Hepatocyte (in vitro differentiated cells): ENCODE data around the gene LRRC61.

Experiments used
- CTCF ChIP-seq: fragments of 200-600 bp; sonication (generic); IDR thresholded peaks from 2 replicates; pipeline ENCODE4 v1.5.1; 2016; ENCODE audit warnings: antibody characterized with exemption, mild to moderate bottlenecking; ENCODE audit not compliant: poor library complexity
- EZH2 ChIP-seq: fragments of 200-600 bp; sonication (generic); IDR thresholded peaks from 2 replicates; pipeline ENCODE4 v1.6.1; 2016; ENCODE audit warnings: antibody characterized with exemption, mild to moderate bottlenecking, borderline replicate concordance
- EZH2phosphoT487 ChIP-seq: fragments of 200-600 bp; sonication (generic); IDR thresholded peaks from one replicate; pipeline ENCODE4 v1.6.1; 2018; ENCODE audit warnings: antibody characterized with exemption, mild to moderate bottlenecking, low read depth, moderate library complexity; ENCODE audit not compliant: unreplicated experiment, severe bottlenecking

DNA sequence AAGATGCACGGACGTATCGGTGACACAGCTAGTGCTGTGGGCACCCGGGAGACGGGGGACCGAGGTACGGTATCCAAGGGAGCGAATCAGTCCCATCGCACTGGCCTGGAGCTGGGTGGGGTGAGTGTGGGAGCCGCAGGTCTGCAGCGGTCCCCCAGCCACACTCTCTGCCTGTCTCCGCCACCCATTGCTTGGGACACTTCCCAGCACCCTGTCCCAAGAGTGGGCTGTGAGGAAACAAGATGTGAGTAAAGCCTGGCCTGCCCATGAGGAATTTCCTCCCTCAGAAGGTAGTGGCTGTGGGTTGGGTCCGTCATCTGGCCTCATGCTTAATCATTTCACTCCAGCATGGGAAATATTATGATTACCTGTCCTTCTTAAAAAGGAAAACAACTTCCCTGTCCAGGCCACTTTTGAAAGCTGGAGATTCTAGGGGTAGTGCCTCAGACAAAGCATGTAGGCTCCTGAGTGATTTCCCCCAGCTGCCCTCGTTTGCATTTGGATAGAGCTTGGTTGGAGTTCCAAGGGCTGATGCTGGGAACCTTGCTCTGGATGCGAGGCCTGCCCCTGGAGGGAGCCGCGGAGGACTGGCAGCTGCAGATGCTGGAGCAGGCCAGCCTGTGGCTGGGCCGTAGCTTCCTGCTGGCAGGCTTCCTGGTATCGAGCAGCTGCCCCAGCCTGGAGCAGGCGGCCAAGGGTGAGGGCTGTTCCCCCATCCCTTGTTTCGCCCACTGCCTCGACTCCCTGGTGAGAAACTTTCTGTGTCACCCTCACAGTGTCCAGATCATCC, 6.4 kb downstream of the LRRC61 start:
- TF ChIP-seq EZH2 (no peak), CTCF (no peak), EZH2phosphoT487 (no peak)
